Right renal cortex interstitium (tissue), 3 donors: Measurements from ENCODE around the gene DUSP22. TPM values are rescaled to one million over a fixed set of nuclear protein-coding genes. Genes with fewer than 3 reads are reported as not detected.
"Not testable (repeated sequence)": the region's sequence is repeated elsewhere in the genome, so short reads cannot be mapped to it uniquely, and the experiment has no call there.

Experiments
- DNase-seq, 3 donors: peaks; one replicate each; pipeline ENCODE4 v3.0.0-alpha.2; 2013; ENCODE audit warnings: low read depth in 3 of 3, low spot score in 2 of 3
- polyA plus RNA-seq, 3 donors: library from polyadenylated mRNA; unstranded; fragments of 120-200 nt; gene quantifications; one replicate each; pipeline ENCODE4 v1.2.1, GENCODE V29; 2013; ENCODE audit not compliant: insufficient read length in 3 of 3

The DUSP22 gene
- polyA plus RNA-seq, 3 donors: 19.5 to 21.7 (median 19.8) TPM

GRCh38 chr6:322940-323729 is 30.8 kb downstream of the DUSP22 start:
- no peak for DNase-seq

- no peak for DNase-seq
Observed at GRCh38 chr6:323730-324088, 31.4 kb downstream of the DUSP22 start.

GRCh38 chr6:324116-324728 is 31.9 kb downstream of the DUSP22 start:
- no peak for DNase-seq

GRCh38 chr6:324729-325125 is 32.4 kb downstream of the DUSP22 start:
- DNase-seq: no peak

GRCh38 chr6:325161-325860 is 33.0 kb downstream of the DUSP22 start:
- not testable (repeated sequence) for DNase-seq

GRCh38 chr6:326066-326465 is 33.8 kb downstream of the DUSP22 start:
- DNase-seq: not testable (repeated sequence)

GRCh38 chr6:326896-327537 is 34.7 kb downstream of the DUSP22 start:
- DNase-seq: no peak

GRCh38 chr6:327538-328116 is 35.3 kb downstream of the DUSP22 start:
- no peak for DNase-seq

GRCh38 chr6:328136-328670 is 35.9 kb downstream of the DUSP22 start:
- DNase-seq: no peak

- DNase-seq: no peak
Observed at GRCh38 chr6:328924-329323, 36.6 kb downstream of the DUSP22 start.

GRCh38 chr6:329888-330691 is 37.8 kb downstream of the DUSP22 start:
- peak; percentile 65 to 67 (median 67) for DNase-seq

- DNase-seq: peak in 1 of 3 donors; percentile 38
Observed at GRCh38 chr6:330948-331347, 38.7 kb downstream of the DUSP22 start.

- no peak for DNase-seq
Observed at GRCh38 chr6:331622-332521, 39.6 kb downstream of the DUSP22 start.

GRCh38 chr6:332671-333070 is 40.4 kb downstream of the DUSP22 start:
- no peak for DNase-seq

- DNase-seq: no peak
Observed at GRCh38 chr6:333379-334002, 41.2 kb downstream of the DUSP22 start.

GRCh38 chr6:334536-335510 is 42.5 kb downstream of the DUSP22 start:
- DNase-seq: no peak

- no peak for DNase-seq
Observed at GRCh38 chr6:335572-335971, 43.3 kb downstream of the DUSP22 start.
